GM23338 (cell line): ENCODE data around the gene DGKB. TPM values are rescaled to one million over a fixed set of nuclear protein-coding genes. Genes with fewer than 3 reads are reported as not detected.
"Not testable (repeated sequence)": the region's sequence is repeated elsewhere in the genome, so short reads cannot be mapped to it uniquely, and the experiment has no call there.

ENCODE experiments used
- ATAC-seq: fragments of 200-7000 bp; cut with Tn5 transposase; 3 replicates; pipeline ENCODE4 v1.9.1; 2020
- DNase-seq: peaks from one replicate; pipeline ENCODE4 v3.0.0-alpha.2; 2015; ENCODE audit warnings: low spot score
- H2AFZ ChIP-seq: fragments of 200-600 bp; sonication (generic); 2 replicates; pipeline ENCODE4 v1.8.0; 2016; ENCODE audit warnings: antibody characterized with exemption, mild to moderate bottlenecking, moderate library complexity
- H3F3A ChIP-seq: fragments of 200-600 bp; sonication (generic); replicated peaks from 2 replicates; pipeline ENCODE4 v1.8.0; 2017; ENCODE audit warnings: antibody characterized with exemption, mixed run types, low read depth
- H3K27ac ChIP-seq: fragments of 200-600 bp; sonication (generic); 2 replicates; pipeline ENCODE4 v1.6.1; 2016; ENCODE audit warnings: low read depth
- H3K27me3 ChIP-seq: fragments of 200-600 bp; sonication (generic); 2 replicates; pipeline ENCODE4 v1.8.0; 2016; ENCODE audit warnings: mild to moderate bottlenecking, mixed run types, moderate library complexity; ENCODE audit not compliant: insufficient read depth
- H3K36me3 ChIP-seq: fragments of 200-600 bp; sonication (generic); 2 replicates; pipeline ENCODE4 v1.8.0; 2016; ENCODE audit warnings: mild to moderate bottlenecking; ENCODE audit not compliant: insufficient read depth
- H3K4me1 ChIP-seq: fragments of 200-600 bp; sonication (generic); 2 replicates; pipeline ENCODE4 v1.8.0; 2016; ENCODE audit warnings: mild to moderate bottlenecking, moderate library complexity; ENCODE audit not compliant: insufficient read depth
- H3K4me2 ChIP-seq: fragments of 200-600 bp; sonication (generic); 2 replicates; pipeline ENCODE4 v1.7.1; 2017; ENCODE audit warnings: mixed run types
- H3K4me3 ChIP-seq: fragments of 200-600 bp; sonication (generic); 2 replicates; pipeline ENCODE4 v1.6.1; 2016; ENCODE audit warnings: mixed run types
- H3K79me2 ChIP-seq: fragments of 200-600 bp; sonication (generic); replicated peaks from 2 replicates; pipeline ENCODE4 v1.8.0; 2017; ENCODE audit warnings: mild to moderate bottlenecking; ENCODE audit not compliant: insufficient read depth
- H3K9me2 ChIP-seq: fragments of 200-600 bp; sonication (generic); 2 replicates; pipeline ENCODE4 v1.8.0; 2017; ENCODE audit not compliant: insufficient read depth
- H4K20me1 ChIP-seq: fragments of 200-600 bp; sonication (generic); replicated peaks from 2 replicates; pipeline ENCODE4 v1.8.0; 2017; ENCODE audit warnings: mild to moderate bottlenecking; ENCODE audit not compliant: insufficient read depth
- H3K27ac Mint-ChIP-seq: 2 replicates; pipeline ENCODE4 v1.8.0; 2020; ENCODE audit warnings: inconsistent platforms, mild to moderate bottlenecking, moderate library complexity, mixed read lengths
- H3K27me3 Mint-ChIP-seq: 3 replicates; pipeline ENCODE4 v1.8.0; 2022; ENCODE audit warnings: low read depth, mild to moderate bottlenecking, moderate library complexity, mixed read lengths, inconsistent platforms; ENCODE audit not compliant: insufficient read depth, poor library complexity
- H3K36me3 Mint-ChIP-seq: 3 replicates; pipeline ENCODE4 v1.8.0; 2021; ENCODE audit warnings: low read depth, mild to moderate bottlenecking, inconsistent platforms, moderate library complexity, mixed read lengths
- H3K4me1 Mint-ChIP-seq: 3 replicates; pipeline ENCODE4 v1.8.0; 2020; ENCODE audit warnings: mild to moderate bottlenecking, inconsistent platforms, mixed read lengths
- H3K4me3 Mint-ChIP-seq: 3 replicates; pipeline ENCODE4 v1.8.0; 2021; ENCODE audit warnings: moderate library complexity, mild to moderate bottlenecking, inconsistent platforms, mixed read lengths
- H3K9me3 Mint-ChIP-seq: 3 replicates; pipeline ENCODE4 v1.8.0; 2020; ENCODE audit warnings: moderate library complexity, mild to moderate bottlenecking, inconsistent platforms, mixed read lengths
- CREB1 ChIP-seq: fragments of 250-450 bp; sonication (Bioruptor Pico); IDR thresholded peaks from 2 replicates; pipeline ENCODE4 v1.5.0; 2020; ENCODE audit warnings: low read depth, mild to moderate bottlenecking, moderate library complexity
- EZH2 ChIP-seq: fragments of 200-600 bp; sonication (generic); IDR thresholded peaks from one replicate; pipeline ENCODE4 v1.8.0; 2017; ENCODE audit warnings: antibody characterized with exemption, mild to moderate bottlenecking, low read depth; ENCODE audit not compliant: unreplicated experiment
- JUNB ChIP-seq: IDR thresholded peaks from one replicate; pipeline ENCODE4 v1.6.1; 2016; ENCODE audit warnings: antibody characterized with exemption; ENCODE audit not compliant: unreplicated experiment
- NANOG ChIP-seq: IDR thresholded peaks from 2 replicates; pipeline ENCODE4 v1.6.1; 2016; ENCODE audit warnings: antibody characterized with exemption, borderline replicate concordance
- POLR2AphosphoS5 ChIP-seq: IDR thresholded peaks from 2 replicates; pipeline ENCODE4 v1.6.1; 2016; ENCODE audit warnings: antibody characterized with exemption, low read depth
- STAT1 ChIP-seq: IDR thresholded peaks from one replicate; pipeline ENCODE4 v1.6.1; 2016; ENCODE audit warnings: antibody characterized with exemption; ENCODE audit not compliant: unreplicated experiment
- ZNF114 ChIP-seq: fragments of 250-450 bp; sonication (Bioruptor Pico); IDR thresholded peaks from 2 replicates; pipeline ENCODE4 v1.5.0; 2020; ENCODE audit warnings: mild to moderate bottlenecking, moderate library complexity
- polyA plus RNA-seq: library from polyadenylated mRNA; unstranded; fragments of >200 nt; fragmentation: Nextera tagmentation; extraction: Ambion mirVana; gene quantifications from 2 replicates; pipeline ENCODE4 v1.2.1, GENCODE V29; 2016
- total RNA-seq: library from RNA; depleted of rRNA; stranded (reverse); fragments of >200 nt; shearing (Covaris generic); gene quantifications from 2 replicates; pipeline ENCODE4 v1.2.3, GENCODE V29; 2014
- TF ChIP-seq, protein P1 (sequence below), 2 experiments: fragments of 200-600 bp in 1 of 2; sonication (generic) in 1 of 2; conservative IDR thresholded peaks; 2 replicates each; pipeline versions ENCODE4 v1.5.1 to v1.6.1; 2016 to 2017; ENCODE audit warnings: antibody characterized with exemption in 2 of 2, low read depth in 2 of 2, mild to moderate bottlenecking in 2 of 2, moderate library complexity in 1 of 2
- TF ChIP-seq, protein P2 (sequence below): IDR thresholded peaks from one replicate; pipeline ENCODE4 v1.6.1; 2018; ENCODE audit warnings: antibody characterized with exemption; ENCODE audit not compliant: unreplicated experiment

The DGKB gene
- total and polyA plus RNA-seq, 2 experiments from 2014 or later: 4.8 to 11.5 TPM

- H3K79me2 ChIP-seq: no peaks in the 10 kb centered on the region
- H3F3A ChIP-seq: no peaks in the 10 kb centered on the region
- H3K4me3 ChIP-seq: no peak overlapping the region
- no peaks in the 10 kb centered on the region for H3K36me3 ChIP-seq
- TF ChIP-seq POLR2AphosphoS5 (no peak), STAT1 (no peak), NANOG (no peak), EZH2 (no peak), CREB1 (CRISPR knock-in tag) (no peak), JUNB (no peak), ZNF114 (CRISPR knock-in tag) (no peak)
- TF ChIP-seq, protein P1, sequence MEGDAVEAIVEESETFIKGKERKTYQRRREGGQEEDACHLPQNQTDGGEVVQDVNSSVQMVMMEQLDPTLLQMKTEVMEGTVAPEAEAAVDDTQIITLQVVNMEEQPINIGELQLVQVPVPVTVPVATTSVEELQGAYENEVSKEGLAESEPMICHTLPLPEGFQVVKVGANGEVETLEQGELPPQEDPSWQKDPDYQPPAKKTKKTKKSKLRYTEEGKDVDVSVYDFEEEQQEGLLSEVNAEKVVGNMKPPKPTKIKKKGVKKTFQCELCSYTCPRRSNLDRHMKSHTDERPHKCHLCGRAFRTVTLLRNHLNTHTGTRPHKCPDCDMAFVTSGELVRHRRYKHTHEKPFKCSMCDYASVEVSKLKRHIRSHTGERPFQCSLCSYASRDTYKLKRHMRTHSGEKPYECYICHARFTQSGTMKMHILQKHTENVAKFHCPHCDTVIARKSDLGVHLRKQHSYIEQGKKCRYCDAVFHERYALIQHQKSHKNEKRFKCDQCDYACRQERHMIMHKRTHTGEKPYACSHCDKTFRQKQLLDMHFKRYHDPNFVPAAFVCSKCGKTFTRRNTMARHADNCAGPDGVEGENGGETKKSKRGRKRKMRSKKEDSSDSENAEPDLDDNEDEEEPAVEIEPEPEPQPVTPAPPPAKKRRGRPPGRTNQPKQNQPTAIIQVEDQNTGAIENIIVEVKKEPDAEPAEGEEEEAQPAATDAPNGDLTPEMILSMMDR (conservative IDR thresholded peaks at IDR 0.05; ENCODE audit: low read depth in 2 of 2): no peak
- TF ChIP-seq, protein P2, sequence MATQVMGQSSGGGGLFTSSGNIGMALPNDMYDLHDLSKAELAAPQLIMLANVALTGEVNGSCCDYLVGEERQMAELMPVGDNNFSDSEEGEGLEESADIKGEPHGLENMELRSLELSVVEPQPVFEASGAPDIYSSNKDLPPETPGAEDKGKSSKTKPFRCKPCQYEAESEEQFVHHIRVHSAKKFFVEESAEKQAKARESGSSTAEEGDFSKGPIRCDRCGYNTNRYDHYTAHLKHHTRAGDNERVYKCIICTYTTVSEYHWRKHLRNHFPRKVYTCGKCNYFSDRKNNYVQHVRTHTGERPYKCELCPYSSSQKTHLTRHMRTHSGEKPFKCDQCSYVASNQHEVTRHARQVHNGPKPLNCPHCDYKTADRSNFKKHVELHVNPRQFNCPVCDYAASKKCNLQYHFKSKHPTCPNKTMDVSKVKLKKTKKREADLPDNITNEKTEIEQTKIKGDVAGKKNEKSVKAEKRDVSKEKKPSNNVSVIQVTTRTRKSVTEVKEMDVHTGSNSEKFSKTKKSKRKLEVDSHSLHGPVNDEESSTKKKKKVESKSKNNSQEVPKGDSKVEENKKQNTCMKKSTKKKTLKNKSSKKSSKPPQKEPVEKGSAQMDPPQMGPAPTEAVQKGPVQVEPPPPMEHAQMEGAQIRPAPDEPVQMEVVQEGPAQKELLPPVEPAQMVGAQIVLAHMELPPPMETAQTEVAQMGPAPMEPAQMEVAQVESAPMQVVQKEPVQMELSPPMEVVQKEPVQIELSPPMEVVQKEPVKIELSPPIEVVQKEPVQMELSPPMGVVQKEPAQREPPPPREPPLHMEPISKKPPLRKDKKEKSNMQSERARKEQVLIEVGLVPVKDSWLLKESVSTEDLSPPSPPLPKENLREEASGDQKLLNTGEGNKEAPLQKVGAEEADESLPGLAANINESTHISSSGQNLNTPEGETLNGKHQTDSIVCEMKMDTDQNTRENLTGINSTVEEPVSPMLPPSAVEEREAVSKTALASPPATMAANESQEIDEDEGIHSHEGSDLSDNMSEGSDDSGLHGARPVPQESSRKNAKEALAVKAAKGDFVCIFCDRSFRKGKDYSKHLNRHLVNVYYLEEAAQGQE: no peak
- Mint-ChIP-seq H3K36me3 (no peaks in the 10 kb centered on the region), H3K4me1 (peaks cover 3% of the 10 kb centered on the region; the same call in 2 of the 3 replicates), H3K9me3 (no peaks in the 10 kb centered on the region; the same call in 2 of the 3 replicates), H3K27me3 (no peaks in the 10 kb centered on the region), H3K4me3 (no peak overlapping the region), H3K27ac (no peak overlapping the region)
- H3K27me3 ChIP-seq: no peaks in the 10 kb centered on the region
- ATAC-seq (no peak), DNase-seq (no peak)
- H3K27ac ChIP-seq: no peak overlapping the region
- no peaks in the 10 kb centered on the region for H4K20me1 ChIP-seq
- no peaks in the 10 kb centered on the region for H3K4me1 ChIP-seq
- no peak overlapping the region for H2AFZ ChIP-seq
- no peaks in the 10 kb centered on the region for H3K9me2 ChIP-seq
- H3K4me2 ChIP-seq: no peak overlapping the region
Measured at GRCh38 chr7:14286036-14286435, 616.5 kb downstream of the DGKB start.

DNA sequence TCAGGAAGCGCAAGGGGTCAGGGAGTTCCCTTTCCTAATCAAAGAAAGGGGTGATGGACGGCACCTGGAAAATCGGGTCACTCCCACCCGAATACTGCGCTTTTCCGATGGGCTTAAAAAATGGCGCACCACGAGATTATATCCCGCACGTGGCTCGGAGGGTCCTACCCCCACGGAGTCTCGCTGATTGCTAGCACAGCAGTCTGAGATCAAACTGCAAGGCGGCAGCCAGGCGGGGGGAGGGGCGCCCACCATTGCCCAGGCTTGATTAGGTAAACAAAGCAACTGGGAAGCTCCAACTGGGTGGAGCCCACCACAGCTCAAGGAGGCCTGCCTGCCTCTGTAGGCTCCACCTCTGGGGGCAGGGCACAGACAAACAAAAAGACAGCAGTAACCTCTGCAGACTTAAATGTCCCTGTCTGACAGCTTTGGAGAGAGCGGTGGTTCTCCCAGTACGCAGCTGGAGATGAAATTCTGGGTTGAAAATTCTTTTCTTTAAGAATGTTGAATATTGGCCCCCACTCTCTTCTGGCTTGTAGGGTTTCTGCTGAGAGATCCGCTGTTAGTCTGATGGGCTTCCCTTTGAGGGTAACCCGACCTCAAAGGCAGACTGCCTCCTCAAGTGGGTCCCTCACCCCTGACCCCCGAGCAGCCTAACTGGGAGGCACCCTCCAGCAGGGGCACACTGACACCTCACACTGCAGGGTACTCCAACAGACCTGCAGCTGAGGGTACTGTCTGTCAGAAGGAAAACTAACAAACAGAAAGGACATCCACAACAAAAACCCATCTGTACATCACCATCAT, 623.3 kb downstream of the DGKB start:
- H3K4me1 ChIP-seq, H3K9me2 ChIP-seq, H3F3A ChIP-seq, H4K20me1 ChIP-seq, H3K79me2 ChIP-seq, H3K36me3 ChIP-seq, H3K36me3 Mint-ChIP-seq, H3K9me3 Mint-ChIP-seq, H3K27ac ChIP-seq, H3K27me3 Mint-ChIP-seq, H3K27me3 ChIP-seq, H3K4me1 Mint-ChIP-seq: not testable (repeated sequence)
- DNase-seq (peak; percentile 8), ATAC-seq (peak; percentile 96)
- Histone ChIP-seq H2AFZ (0 out of 2 replicates have a peak overlapping the region, but pooled peaks have one; percentile 45), H3K4me2 (peak overlapping the region; percentile 68), H3K4me3 (peak overlapping the region; percentile 50)
- TF ChIP-seq POLR2AphosphoS5: peak; percentile 17; the same call in 1 of the 2 replicates
- Mint-ChIP-seq H3K27ac (peak overlapping the region; percentile 87), H3K4me3 (peak overlapping the region; percentile 72; the same call in 2 of the 3 replicates)
